Putamen (tissue), 1 donor: Measurements from ENCODE around the gene KLHL40.

Experiments
- DNase-seq: peaks from one replicate; pipeline ENCODE4 v3.0.0-alpha.2; 2016; ENCODE audit warnings: low spot score

Gene KLHL40

DNA sequence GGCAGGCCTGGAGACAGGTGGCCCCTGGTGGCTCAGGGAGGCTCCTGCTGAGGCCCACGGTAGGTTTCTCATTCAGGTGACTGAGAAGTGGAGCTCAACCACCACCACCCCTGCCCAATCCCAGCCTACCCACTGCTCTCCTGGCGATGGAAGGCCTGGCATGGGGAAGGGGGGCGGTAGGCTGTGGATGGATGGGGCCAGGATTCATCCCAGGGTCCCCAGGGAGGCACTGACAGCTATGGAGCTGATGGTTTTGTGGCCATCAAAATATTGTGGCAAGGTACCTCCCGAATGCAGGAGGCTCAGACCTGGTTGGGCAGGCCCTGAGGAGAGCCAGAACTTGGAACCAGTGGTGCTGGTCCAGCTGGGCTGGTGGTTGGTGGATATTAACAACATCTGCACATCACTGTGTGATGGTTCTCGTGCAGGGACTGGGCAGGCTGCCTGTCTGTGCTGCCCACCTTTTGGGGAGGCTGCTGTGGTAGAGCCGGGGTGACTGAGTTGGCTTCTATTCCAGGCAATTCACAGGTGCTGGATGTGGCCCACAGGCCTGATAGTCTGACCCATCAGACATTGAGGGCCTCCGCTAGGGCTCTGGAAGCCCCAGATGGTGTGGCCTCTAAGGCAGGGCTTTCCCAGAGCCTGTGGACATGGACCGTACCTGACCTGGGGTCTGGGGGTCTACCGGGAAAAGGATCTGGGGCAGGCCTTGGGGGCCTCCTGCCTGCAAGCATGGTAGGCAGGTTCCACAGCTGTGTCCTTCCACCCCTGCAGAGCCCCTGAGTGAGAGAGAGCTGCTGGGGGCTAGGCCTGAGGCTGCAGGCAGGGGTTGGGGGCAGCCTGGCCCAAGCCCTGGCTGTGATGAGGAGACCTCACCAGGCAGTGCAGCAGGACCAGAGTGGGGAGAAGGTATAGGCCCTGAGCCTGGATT is 28.4 kb upstream of the KLHL40 start:
- no peak for DNase-seq

DNA sequence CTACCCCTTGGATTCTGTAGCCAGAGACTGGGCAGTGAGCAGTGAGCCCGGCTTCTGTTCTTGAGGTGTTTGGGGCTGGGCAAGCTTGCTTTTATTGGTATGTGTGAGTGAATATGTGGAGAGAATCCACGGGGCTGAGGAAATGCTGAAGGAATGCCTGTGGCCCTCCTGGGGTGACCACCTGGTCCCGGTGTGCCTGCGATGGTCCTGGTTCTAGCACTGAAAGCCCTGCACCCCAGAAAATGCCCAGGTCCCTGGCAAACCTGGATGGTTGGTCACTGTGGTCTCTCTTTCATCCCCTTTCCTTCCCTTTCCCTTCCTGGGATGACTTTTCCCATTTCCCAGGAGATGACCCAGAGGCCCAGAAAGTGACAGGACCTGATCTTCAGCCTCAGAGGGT is 27.7 kb upstream of the KLHL40 start:
- DNase-seq, result no peak

DNA sequence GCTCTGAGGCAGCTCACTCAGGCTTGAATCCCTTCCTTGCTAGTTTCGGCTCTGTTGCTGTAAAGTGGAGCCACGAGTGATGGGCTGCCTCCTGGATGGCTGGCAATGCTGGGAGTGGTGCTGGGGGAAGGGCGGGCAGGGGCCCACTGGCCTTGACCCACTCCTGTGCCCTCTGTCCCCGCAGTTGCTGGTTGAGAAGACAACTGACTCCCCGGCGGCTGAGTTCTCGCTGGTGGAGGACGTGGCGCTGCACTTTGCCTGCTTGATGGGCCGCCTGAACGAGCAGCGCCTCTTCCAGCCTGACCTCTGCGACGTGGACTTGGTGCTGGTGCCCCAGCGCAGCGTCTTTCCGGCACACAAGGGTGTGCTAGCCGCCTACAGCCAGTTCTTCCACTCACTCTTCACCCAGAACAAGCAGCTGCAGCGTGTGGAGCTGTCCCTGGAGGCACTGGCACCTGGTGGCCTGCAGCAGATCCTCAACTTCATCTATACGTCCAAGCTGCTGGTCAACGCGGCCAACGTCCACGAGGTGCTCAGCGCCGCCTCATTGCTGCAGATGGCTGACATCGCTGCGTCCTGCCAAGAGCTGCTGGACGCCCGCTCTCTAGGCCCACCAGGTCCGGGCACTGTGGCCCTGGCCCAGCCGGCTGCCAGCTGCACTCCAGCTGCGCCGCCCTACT is 27.1 kb upstream of the KLHL40 start:
- DNase-seq, result no peak

DNA sequence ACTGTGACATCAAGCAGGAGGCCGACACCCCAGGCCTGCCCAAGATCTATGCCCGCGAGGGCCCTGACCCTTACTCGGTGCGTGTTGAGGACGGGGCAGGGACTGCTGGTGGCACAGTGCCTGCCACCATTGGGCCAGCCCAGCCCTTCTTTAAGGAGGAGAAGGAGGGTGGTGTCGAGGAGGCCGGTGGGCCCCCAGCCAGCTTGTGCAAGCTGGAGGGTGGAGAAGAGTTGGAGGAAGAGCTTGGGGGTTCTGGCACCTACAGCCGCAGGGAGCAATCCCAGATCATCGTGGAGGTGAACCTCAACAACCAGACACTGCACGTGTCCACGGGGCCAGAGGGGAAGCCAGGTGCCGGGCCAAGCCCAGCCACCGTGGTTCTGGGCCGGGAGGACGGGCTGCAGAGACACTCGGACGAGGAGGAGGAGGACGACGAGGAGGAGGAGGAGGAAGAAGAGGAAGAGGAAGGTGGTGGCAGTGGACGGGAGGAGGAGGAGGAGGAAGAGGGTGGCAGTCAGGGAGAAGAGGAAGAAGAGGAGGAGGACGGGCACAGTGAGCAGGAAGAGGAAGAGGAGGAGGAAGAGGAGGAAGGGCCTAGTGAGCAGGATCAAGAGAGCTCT is 26.5 kb upstream of the KLHL40 start:
- DNase-seq, result no peak

DNA sequence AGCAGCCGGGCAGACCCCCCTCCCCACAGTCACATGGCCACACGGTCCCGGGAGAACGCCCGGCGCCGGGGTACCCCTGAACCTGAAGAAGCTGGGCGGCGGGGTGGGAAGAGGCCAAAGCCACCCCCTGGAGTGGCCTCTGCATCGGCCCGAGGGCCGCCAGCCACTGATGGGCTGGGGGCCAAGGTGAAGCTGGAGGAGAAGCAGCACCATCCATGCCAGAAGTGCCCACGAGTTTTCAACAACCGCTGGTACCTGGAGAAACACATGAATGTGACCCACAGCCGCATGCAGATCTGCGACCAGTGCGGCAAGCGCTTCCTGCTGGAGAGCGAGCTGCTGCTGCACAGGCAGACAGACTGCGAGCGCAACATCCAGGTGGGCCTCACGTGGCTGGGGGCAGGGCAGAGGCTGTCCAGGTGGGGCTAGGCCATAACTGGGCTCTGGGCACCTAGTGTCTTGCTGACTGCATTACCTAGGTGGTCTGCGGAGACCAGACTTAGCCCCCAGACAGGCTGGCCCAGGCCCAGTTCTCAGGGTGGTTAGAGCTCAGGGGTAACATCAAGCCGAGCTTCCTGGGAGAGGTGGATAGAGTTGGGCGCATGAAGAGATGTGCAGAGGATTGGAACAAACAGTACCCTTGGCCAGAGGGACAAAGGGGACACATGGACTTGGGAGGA is 25.7 kb upstream of the KLHL40 start:
- DNase-seq, result no peak

DNA sequence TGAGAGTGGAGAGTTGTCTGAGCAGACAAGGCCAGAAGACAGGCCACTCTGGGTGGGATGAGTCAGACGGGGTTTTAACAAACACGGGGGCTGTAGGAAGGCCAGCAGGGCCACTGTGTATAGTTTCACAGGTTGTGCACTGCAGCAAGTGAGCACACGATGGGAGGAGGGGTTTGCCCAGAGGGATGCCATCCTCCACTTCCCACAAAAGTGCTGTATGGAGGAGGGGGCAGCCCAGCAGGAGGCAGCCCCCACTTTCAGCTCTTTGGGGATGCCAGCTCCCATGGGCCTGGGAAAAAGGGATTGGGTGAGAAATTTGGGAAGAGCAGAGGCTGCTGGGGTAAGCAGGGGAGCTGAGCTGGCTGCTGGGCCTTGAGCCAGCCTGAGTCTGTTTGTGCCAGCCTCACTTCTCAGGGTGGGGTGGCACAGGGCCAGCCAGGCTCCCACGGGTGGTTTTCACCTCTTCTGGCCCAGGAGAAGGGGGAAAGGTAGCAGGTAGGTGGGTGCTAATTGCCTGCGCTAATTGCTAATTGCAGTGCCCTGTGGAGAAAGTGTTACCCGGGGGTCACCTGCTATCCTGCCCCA is 25.1 kb upstream of the KLHL40 start:
- DNase-seq, result no peak

DNA sequence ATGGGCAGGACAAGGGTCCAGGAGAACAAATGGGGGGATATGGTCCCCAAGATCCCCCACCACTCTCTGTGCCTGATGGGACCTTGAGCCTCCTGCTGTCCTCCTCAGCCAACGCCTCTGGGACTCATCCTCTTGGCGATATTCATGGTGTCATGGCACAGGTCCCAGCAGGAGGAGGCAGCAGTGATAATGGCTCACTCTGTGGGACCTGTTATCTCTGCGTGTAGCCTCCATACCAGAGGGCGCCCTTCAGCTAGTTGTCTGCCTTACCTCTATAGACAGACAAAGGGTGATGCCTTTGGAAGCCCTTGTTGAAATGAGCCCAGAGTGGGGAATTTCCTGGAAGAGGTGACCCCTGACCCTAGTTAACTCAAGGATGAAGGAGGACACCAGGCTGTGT is 24.4 kb upstream of the KLHL40 start:
- DNase-seq, result no peak

DNA sequence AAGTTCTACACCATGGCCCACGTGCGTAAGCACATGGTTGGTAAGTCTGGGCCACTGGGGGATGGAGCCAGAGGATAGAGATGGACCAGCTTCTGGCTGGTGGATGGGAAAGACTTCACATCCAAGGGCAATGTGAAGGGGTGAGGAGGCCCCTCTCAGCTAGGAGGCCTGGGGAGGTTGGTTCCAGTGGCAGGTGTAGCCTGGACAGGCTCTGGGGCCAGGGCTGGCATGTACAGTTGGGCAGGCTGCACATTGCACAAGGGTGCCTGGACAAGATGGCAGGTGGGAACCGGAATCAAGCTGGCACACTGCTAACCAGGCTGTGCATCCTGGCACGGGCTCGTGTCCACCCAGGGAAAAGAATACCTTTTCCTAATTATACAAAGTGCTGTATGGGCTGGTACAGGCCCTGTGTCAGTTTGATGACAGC is 23.7 kb upstream of the KLHL40 start:
- no peak for DNase-seq

DNA sequence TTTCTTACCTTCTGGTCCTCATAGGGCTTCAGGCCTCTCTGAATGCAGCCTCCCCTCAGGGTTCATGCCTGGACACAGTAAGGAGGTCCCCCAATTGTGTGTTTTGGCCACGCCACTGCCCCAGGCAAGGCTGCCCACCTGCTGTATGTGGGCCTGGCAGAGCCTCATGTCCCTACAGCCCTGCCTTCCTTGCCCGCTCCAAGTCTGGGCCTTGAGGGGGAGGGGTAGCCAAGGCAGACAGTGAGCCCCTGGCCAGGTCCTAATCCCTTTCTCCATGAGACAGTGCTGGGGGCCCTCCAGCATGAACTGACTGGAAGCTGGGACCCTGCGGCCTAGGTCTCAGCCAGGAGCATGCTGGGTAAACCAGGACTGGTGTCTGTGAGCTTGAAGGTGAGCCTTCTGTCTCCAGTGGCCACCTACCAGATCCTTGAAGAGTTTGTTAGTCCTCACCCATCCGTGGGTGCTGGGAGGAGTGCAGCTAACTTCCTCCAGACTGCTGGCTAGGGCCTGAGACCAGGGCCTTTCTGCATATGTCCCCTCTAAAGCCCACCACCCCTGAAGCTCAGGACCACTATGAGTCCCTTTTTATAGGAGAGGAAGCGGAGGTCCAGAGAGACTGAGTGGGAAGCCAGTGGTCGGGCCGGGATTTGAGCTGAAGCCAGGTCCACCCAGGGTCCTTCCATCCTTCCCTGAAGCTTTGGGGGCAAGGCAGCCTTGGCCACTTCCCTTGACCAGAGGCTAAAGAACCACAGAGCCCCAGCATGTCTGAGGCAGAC is 23.1 kb upstream of the KLHL40 start:
- no peak for DNase-seq

DNA sequence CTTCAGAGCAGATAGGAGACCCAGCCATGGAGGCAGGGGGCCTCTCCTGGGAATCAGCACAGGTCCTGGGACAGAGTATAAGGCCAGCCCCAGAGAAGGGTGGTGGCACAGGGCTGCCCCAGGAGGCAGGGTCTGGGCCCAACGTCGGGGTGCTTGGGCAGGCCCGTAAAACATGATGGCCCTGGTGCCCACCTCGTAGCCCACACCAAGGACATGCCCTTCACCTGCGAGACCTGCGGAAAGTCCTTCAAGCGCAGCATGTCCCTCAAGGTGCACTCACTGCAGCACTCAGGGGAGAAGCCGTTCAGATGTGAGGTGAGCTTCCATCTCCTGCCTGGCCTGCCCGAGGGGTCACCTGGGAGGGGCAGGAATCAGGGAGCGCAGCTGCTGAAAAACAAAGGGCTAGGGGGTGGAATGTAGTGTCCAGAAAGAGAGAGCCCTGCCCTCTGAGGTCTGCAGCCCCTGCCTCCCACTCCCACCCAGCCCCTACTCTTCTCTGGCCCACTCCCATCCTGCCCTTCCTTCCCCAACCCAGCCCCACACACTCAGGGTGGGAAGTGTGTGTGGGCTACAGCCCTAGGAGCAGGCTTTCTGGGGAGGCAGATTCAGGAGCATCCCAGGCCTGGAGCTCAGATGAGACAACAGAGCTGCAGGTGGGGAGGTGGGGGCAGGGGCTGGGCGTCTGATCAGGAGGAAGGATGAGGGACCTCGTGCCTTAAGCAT is 22.4 kb upstream of the KLHL40 start:
- no peak for DNase-seq

DNA sequence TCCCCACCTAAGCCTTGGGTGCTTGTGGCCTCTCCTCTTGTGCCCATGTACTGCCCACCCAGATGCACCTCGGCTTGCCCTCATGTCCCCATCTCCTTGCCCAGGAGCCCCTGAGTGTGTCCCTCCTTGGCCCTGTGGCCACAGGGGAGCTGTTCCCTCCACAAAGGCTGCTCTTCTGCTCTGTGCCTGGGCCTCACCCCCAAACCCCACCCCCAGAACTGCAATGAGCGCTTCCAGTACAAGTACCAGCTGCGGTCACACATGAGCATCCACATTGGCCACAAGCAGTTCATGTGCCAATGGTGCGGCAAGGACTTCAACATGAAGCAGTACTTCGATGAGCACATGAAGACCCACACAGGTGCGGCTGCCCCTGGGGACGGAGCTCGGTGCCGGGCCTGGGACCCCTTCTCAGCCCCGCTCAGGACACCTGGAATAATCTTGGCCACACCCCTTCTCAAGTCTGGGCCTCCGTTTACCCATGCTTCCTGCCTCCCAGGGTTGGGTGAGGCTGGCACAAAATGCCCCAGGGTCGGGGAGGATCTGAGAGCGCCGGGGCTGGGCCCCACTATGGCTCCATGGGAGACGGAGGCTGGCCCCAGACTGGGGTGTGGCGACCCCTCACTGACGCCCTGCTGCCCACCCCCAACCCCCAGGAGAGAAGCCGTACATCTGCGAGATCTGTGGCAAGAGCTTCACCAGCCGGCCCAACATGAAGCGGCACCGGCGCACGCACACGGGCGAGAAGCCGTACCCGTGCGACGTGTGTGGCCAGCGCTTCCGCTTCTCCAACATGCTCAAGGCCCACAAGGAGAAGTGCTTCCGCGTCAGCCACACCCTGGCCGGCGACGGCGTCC is 21.5 kb upstream of the KLHL40 start:
- no peak for DNase-seq

DNA sequence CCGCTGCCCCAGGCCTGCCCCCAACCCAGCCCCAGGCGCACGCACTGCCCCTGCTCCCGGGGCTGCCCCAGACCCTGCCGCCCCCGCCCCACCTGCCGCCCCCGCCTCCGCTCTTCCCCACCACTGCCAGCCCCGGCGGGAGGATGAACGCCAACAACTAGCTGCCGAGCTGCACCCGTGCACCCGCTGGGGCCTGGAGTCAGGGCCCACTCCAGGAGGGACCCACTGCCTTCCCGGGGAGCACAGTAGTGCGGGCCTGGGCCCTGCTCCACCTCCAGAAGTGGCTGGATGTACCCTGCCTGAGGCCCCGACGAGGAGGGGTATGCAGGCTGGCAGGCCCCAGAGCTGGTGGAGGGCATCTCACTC is 20.9 kb upstream of the KLHL40 start:
- DNase-seq, result no peak

DNA sequence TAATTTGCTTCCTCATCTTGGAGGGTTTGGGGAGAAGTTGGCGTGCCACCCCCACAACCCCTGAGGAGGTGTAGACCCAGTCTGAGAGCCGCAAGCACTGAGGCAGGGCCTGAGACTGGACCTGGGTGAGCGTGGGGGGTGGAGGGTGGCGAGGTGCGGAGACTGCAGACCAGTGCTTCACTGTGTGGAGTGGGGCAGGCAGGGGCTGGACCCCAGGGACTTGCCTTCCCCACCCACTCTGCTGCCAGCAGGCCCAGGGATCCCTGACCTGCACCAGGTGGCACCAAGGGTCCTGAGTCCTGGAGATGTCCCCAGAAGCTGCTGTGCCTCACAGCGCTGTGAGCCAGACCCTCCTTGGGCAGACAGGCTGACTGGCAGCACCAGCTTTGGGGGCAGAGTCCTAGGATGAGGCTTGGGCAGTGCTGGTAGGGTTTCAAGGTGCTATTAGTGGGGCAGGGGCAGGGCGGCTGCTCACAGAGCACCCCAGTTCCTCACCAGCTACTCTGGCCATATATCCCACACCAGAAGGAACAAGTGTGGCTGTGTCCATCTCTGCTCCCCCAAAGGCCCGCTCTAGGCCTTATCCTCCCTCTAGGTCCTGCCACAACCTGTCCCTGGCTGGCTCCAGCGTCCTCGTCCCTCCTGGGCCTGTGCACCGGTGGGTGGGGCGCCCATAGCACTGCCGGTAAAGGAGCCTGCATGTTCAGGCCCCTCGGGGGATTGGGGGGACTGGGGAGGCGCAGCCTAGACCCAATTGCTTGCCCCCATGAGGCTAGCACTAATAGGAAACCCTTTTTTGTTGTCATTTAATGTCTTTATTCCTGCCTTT is 20.1 kb upstream of the KLHL40 start:
- DNase-seq, result no peak

DNA sequence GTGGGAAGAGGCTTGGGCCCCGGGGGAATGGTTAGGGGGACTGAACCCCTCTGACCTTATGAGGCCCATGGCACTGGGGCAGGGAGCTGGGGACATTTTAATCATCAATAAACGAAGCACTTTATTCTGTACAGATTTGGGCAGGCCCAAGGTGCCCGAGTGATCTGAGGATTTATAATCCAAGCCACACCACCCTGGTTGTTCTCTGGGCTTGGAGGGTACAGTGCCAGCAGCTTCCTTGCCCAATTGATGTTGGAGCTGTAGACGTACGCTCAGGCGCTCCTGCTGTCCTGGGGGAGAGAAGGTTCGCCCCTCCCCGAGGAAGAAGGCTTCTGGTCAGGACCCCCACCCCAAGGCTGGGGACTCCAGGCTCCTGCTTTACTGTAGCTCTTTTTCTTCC is 19.3 kb upstream of the KLHL40 start:
- DNase-seq, result no peak

DNA sequence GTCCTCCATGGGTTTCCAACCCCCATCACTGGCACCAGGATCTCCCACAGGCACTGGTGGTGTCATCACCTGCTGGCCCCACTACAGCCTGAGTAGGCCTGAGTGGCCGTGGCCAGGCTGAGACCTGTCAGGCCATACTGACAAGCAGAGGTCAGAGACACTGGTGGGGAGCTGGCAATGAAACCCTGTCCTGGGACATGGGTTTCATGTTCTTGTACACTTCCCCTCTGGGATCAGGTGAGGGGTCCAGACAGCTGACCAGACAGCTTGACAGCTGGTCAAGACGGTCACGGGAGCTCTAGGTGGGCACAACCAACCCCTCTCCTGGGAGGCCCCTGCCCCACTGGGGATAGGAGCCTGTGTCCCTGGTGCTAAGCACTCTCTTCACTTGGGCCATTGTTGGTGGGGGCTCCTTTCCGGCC is 18.7 kb upstream of the KLHL40 start:
- DNase-seq, result no peak

DNA sequence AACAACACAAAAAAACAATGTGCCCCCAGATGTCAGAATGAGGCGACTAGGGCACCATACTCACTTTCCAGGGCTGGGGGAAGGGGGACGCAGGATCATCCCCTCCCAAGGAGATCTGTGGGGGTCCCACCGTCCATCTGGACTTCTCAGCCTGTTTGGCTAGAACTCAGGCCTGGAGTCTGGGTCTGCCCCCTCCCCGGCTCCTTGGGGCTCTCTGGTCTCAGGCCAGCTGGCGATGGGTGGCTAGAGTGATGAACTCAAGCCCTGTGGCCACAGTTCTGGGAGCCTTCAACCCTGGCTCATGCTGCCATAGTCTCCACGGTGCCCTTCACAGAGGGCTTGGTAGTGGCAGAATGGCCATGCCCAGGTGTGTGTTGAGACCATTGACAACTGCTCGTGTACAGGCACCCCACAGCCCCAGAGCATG is 18.2 kb upstream of the KLHL40 start:
- DNase-seq, result no peak

DNA sequence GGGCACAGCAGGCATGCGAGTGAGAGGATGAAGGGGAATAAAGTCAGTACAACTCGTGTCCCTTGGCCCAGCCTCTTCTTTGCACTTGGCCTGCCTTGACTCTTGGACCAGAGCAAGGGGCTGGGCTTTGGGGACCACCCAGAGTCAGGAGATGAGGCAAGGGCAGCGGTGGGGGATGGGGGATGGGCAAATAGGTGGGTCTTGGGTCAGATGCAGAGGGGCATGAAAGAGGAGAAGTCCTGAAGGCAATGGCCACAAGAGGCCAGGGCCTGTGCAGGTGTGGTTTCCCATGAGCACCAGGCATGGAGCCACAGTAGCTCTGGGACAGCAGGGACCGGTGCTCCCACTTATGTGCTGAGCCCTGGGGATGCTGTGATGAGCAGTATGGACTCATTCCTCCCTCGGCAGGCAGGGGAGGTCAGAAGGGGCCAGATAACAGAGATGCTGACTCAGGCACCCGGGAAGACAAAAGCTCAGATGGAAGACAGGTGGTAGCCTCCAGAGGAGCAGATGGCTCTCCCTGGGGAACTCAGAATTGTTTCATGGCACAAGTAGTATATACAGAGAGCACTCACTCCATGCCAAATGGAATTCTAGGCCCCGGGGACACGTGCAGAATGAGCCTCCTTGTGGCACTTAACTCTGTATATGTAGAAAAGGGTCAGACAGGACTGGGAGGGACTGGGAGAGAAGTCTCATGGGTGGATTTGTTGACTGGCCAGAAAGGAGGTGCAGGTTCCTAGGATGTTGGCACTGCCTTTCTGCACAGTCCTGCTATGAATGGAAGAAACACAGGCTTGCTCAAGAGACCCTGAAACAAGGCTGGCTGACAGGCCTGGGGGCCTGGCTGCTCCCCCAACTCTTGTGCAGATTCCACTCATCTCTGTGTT is 17.6 kb upstream of the KLHL40 start:
- DNase-seq, result no peak

DNA sequence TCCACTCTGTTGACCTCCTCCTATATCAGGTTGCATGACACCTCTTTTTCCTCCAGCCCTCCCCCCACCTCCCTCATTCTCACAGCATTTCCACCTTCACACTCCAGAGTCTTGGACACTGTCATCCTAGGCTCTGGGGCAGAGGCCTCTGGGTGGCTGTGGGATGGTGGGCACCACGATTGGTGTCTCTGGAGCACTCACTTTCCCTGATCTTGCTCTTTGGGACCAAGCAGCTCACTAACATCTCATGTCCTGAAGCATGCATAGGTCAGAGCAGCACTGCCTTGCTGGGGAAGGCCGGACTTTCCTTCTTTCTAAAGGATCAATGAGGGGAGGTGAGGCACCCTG is 16.9 kb upstream of the KLHL40 start:
- DNase-seq, result no peak
